NCI-H510A treated with DMSO at 0.1 percent for 48 hours (cell line): Measurements from ENCODE around the gene TINAGL1.
A peak's percentile ranks its signal among the peaks of the same experiment; 100 is the strongest.

ENCODE experiments used
- DNase-seq: peaks from one replicate; lab custom pipeline; 2025; lab: John Stamatoyannopoulos, UW

TINAGL1 gene

GRCh38 chr1:31607360-31607759 lies 31.0 kb downstream of the TINAGL1 start:
- no peak for DNase-seq

GRCh38 chr1:31609514-31610118 lies 33.3 kb downstream of the TINAGL1 start:
- DNase-seq: no peak

GRCh38 chr1:31614414-31615005 lies 38.2 kb downstream of the TINAGL1 start:
- no peak for DNase-seq

GRCh38 chr1:31615414-31615813 lies 39.1 kb downstream of the TINAGL1 start:
- DNase-seq: no peak

- DNase-seq: no peak
Measured at GRCh38 chr1:31615939-31616338, 39.6 kb downstream of the TINAGL1 start.

- no peak for DNase-seq
Measured at GRCh38 chr1:31617218-31617915, 41.1 kb downstream of the TINAGL1 start, which contains the start of gene HCRTR1. TSS of gene HCRTR1 (plus strand) at chr1:31617689. CDS start at chr1:31619193, 1,504 bp downstream.

- peak; percentile 25 for DNase-seq
Measured at GRCh38 chr1:31617916-31618746, 41.8 kb downstream of the TINAGL1 start.

GRCh38 chr1:31618916-31619846 lies 42.9 kb downstream of the TINAGL1 start:
- DNase-seq: no peak

GRCh38 chr1:31620631-31621497 lies 44.5 kb downstream of the TINAGL1 start:
- DNase-seq: no peak

- no peak for DNase-seq
Measured at GRCh38 chr1:31621498-31621820, 45.1 kb downstream of the TINAGL1 start.

- no peak for DNase-seq
Measured at GRCh38 chr1:31621847-31622730, 45.8 kb downstream of the TINAGL1 start.

GRCh38 chr1:31623365-31623764 lies 47.0 kb downstream of the TINAGL1 start:
- DNase-seq: no peak

- DNase-seq: no peak
Measured at GRCh38 chr1:31624309-31624708, 48.0 kb downstream of the TINAGL1 start.

GRCh38 chr1:31624731-31625514 lies 48.6 kb downstream of the TINAGL1 start:
- DNase-seq: no peak

GRCh38 chr1:31625561-31626222 lies 49.4 kb downstream of the TINAGL1 start:
- no peak for DNase-seq

GRCh38 chr1:31626223-31627207 lies 50.2 kb downstream of the TINAGL1 start:
- no peak for DNase-seq
